Type B pancreatic cell (in vitro differentiated cells): ENCODE data around the gene GIPC2. TPM values are rescaled to one million over a fixed set of nuclear protein-coding genes. Genes with fewer than 3 reads are reported as not detected.

Experiments used
- DNase-seq: peaks from one replicate; pipeline ENCODE4 v3.0.0; 2021; ENCODE audit warnings: mixed read lengths; ENCODE audit not compliant: unreplicated experiment; ENCODE audit errors: extremely low spot score
- H3K27ac Mint-ChIP-seq: 2 replicates; pipeline ENCODE4 v1.8.0; 2021; ENCODE audit warnings: mild to moderate bottlenecking, mixed read lengths
- H3K27me3 Mint-ChIP-seq: 2 replicates; pipeline ENCODE4 v1.8.0; 2021; ENCODE audit warnings: mixed read lengths
- H3K36me3 Mint-ChIP-seq: 2 replicates; pipeline ENCODE4 v1.8.0; 2021; ENCODE audit warnings: mixed read lengths
- H3K4me1 Mint-ChIP-seq: one replicate; pipeline ENCODE4 v1.8.0; 2021; ENCODE audit warnings: mixed read lengths; ENCODE audit not compliant: unreplicated experiment
- H3K4me3 Mint-ChIP-seq: 2 replicates; pipeline ENCODE4 v1.8.0; 2021; ENCODE audit warnings: mild to moderate bottlenecking, mixed read lengths
- H3K9me3 Mint-ChIP-seq: 2 replicates; pipeline ENCODE4 v1.8.0; 2021; ENCODE audit warnings: mixed read lengths
- total RNA-seq: library from RNA; stranded (reverse); gene quantifications from 2 replicates; pipeline ENCODE4 v1.2.1, GENCODE V29; 2021; ENCODE audit warnings: low replicate concordance
- TF ChIP-seq, protein P1 (sequence below): fragments of 200-600 bp; sonication (generic); conservative IDR thresholded peaks from 2 replicates; pipeline ENCODE4 v1.5.0; 2021; ENCODE audit warnings: antibody characterized with exemption, mild to moderate bottlenecking

GIPC2 gene
- total RNA-seq, 1 donor from 2014 or later, result 2.9 TPM

DNA sequence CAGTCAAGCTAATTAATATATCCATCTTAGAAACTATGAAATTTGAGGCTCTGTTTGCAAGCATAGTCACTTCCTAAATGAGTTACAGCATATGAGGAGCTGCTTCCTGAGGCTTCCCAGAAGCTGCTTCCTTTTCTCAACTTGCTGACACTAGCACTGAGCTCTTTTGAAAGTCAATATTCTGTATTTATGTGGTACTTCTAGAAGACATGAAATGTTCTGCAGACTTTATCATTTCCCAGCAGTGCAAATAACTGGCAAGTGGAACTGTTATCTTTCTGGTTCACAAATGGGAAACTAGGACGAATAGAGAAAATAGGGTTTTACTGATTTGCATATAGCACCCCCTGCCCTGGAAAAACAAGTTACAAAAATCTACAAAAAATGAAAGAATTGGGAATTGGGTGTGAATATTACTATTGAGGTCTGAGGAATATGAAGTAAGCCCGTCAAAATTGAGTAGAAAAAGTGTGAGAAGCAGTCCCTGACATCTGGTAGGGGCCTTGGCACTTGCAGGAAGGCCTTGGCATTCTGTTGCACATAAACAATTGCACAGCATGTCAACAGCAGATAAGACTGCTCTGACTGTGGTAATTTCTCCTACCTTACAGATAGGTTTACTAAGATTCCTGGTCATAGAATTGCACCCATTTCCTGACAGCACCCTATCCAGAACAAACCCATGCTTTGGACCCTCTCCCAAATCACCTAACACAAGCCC lies 7.1 kb downstream of the GIPC2 start:
- H3K4me3 Mint-ChIP-seq, result no peak overlapping the region
- TF ChIP-seq, protein P1, sequence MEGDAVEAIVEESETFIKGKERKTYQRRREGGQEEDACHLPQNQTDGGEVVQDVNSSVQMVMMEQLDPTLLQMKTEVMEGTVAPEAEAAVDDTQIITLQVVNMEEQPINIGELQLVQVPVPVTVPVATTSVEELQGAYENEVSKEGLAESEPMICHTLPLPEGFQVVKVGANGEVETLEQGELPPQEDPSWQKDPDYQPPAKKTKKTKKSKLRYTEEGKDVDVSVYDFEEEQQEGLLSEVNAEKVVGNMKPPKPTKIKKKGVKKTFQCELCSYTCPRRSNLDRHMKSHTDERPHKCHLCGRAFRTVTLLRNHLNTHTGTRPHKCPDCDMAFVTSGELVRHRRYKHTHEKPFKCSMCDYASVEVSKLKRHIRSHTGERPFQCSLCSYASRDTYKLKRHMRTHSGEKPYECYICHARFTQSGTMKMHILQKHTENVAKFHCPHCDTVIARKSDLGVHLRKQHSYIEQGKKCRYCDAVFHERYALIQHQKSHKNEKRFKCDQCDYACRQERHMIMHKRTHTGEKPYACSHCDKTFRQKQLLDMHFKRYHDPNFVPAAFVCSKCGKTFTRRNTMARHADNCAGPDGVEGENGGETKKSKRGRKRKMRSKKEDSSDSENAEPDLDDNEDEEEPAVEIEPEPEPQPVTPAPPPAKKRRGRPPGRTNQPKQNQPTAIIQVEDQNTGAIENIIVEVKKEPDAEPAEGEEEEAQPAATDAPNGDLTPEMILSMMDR, result no peak
- H3K36me3 Mint-ChIP-seq, result no peaks in the 10 kb centered on the region
- DNase-seq, result no peak
- H3K27ac Mint-ChIP-seq, result no peak overlapping the region
- no peaks in the 10 kb centered on the region for H3K4me1 Mint-ChIP-seq
- no peaks in the 10 kb centered on the region for H3K9me3 Mint-ChIP-seq
- H3K27me3 Mint-ChIP-seq, result peaks cover 9% of the 10 kb centered on the region

DNA sequence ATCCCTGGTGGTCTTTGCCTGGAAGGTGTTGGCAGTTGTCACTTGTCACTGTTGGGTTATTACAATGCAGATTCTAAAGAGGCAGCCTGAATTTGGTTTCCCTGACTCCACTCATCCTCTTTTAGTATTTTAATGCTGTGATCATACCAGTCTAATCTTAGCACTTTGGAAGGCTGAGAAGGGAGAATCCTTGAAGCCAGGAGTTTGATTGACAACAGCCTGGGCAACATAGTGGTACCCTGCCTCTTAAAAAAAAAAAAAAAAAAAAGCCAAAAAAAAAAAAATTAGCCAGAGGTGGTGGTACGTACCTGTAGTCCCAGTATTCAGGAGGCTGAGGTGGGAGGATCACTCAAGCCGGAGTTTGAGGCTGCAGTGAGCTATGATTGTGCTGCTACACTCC lies 7.7 kb downstream of the GIPC2 start:
- Mint-ChIP-seq H3K9me3 (no peaks in the 10 kb centered on the region), H3K36me3 (no peaks in the 10 kb centered on the region), H3K27ac (no peak overlapping the region), H3K27me3 (peaks cover 3% of the 10 kb centered on the region), H3K4me1 (no peaks in the 10 kb centered on the region), H3K4me3 (no peak overlapping the region)
- DNase-seq, result no peak
- TF ChIP-seq, protein P1, result no peak

GRCh38 chr1:78054559-78054958 lies 8.8 kb downstream of the GIPC2 start:
- Mint-ChIP-seq H3K4me1 (no peaks in the 10 kb centered on the region), H3K27ac (no peak overlapping the region), H3K4me3 (no peak overlapping the region), H3K36me3 (no peaks in the 10 kb centered on the region), H3K27me3 (no peaks in the 10 kb centered on the region), H3K9me3 (no peaks in the 10 kb centered on the region)
- no peak for DNase-seq
- TF ChIP-seq, protein P1, result no peak

DNA sequence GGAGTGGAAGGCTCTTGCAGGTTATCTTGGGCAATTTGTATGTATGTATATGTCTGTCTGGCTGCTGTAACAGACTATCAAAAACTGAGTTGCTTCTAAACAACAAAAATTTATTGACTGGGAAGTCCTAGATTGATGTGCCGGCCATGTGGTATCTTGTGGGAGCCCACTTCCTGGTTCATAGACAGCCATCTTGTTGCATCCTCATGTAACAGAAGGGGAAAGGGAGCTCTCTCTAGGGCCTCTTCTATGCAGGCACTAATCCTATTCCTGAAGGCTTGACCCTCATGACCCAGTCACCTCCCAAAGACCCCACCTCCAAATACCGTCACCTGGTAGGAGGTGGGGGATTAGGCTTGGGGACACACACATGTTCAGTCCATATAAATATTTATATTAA lies 9.2 kb downstream of the GIPC2 start:
- TF ChIP-seq, protein P1, result no peak
- H3K4me1 Mint-ChIP-seq, result no peaks in the 10 kb centered on the region
- H3K4me3 Mint-ChIP-seq, result no peak overlapping the region
- no peaks in the 10 kb centered on the region for H3K36me3 Mint-ChIP-seq
- no peak overlapping the region for H3K27ac Mint-ChIP-seq
- H3K27me3 Mint-ChIP-seq, result no peaks in the 10 kb centered on the region
- H3K9me3 Mint-ChIP-seq, result no peaks in the 10 kb centered on the region
- no peak for DNase-seq

GRCh38 chr1:78055565-78056132 lies 9.9 kb downstream of the GIPC2 start:
- DNase-seq, result no peak
- Mint-ChIP-seq H3K4me1 (no peaks in the 10 kb centered on the region), H3K9me3 (no peaks in the 10 kb centered on the region), H3K27me3 (no peaks in the 10 kb centered on the region), H3K36me3 (no peaks in the 10 kb centered on the region), H3K4me3 (no peak overlapping the region), H3K27ac (no peak overlapping the region)
- TF ChIP-seq, protein P1, result no peak
